Lower leg skin (tissue), 3 donors: ENCODE measurements around the gene SLC8A1.

Experiments used
- CTCF ChIP-seq, 3 donors: fragments of 450-650 bp; IDR thresholded peaks; one replicate each; pipeline ENCODE4 v1.5.1; 2016; ENCODE audit warnings: antibody characterized with exemption in 3 of 3, mild to moderate bottlenecking in 3 of 3, moderate library complexity in 2 of 3
- POLR2A ChIP-seq, 2 donors: fragments of 450-650 bp; IDR thresholded peaks; one replicate each; pipeline ENCODE4 v1.6.1; 2016 to 2017; ENCODE audit warnings: antibody characterized with exemption in 2 of 2, mild to moderate bottlenecking in 1 of 2, moderate library complexity in 1 of 2

- TF ChIP-seq CTCF (IDR thresholded peaks at IDR 0.05) (no peak), POLR2A (IDR thresholded peaks at IDR 0.05) (no peak)
Observed at GRCh38 chr2:40255103-40255502, 196.8 kb downstream of the SLC8A1 start.
